GM18508 (cell line): ENCODE data around the gene CDHR4.
"Not testable (repeated sequence)": the region's sequence is repeated elsewhere in the genome, so short reads cannot be mapped to it uniquely, and the experiment has no call there.

Source experiments
- ATAC-seq: cut with Tn5 transposase; IDR thresholded peaks from one replicate; pipeline ENCODE4 v1.9.1; 2021; ENCODE audit warnings: moderate number of reproducible peaks; ENCODE audit not compliant: insufficient read depth, unreplicated experiment

The CDHR4 gene

GRCh38 chr3:49782277-49782676, 17.4 kb downstream of the CDHR4 start:
- not testable (repeated sequence) for ATAC-seq

- no peak for ATAC-seq
Observed at GRCh38 chr3:49781415-49782199, 18.1 kb downstream of the CDHR4 start.

GRCh38 chr3:49780975-49781365, 18.7 kb downstream of the CDHR4 start:
- not testable (repeated sequence) for ATAC-seq

- ATAC-seq = no peak
Observed at GRCh38 chr3:49780080-49780974, 19.3 kb downstream of the CDHR4 start.

- ATAC-seq = no peak
Observed at GRCh38 chr3:49779358-49780079, 20.2 kb downstream of the CDHR4 start.

- not testable (repeated sequence) for ATAC-seq
Observed at GRCh38 chr3:49776101-49776500, 23.6 kb downstream of the CDHR4 start.

- no peak for ATAC-seq
Observed at GRCh38 chr3:49775538-49775937, 24.1 kb downstream of the CDHR4 start.

- ATAC-seq = no peak
Observed at GRCh38 chr3:49772703-49773102, 27.0 kb downstream of the CDHR4 start.

- ATAC-seq = no peak
Observed at GRCh38 chr3:49771340-49771938, 28.2 kb downstream of the CDHR4 start.

- no peak for ATAC-seq
Observed at GRCh38 chr3:49769926-49770325, 29.7 kb downstream of the CDHR4 start.

GRCh38 chr3:49769286-49769915, 30.3 kb downstream of the CDHR4 start:
- ATAC-seq = no peak

GRCh38 chr3:49763981-49764380, 35.7 kb downstream of the CDHR4 start:
- ATAC-seq = no peak

- no peak for ATAC-seq
Observed at GRCh38 chr3:49761661-49762060, 38.0 kb downstream of the CDHR4 start.

- ATAC-seq = no peak
Observed at GRCh38 chr3:49759226-49759625, 40.4 kb downstream of the CDHR4 start.

GRCh38 chr3:49757197-49757596, 42.5 kb downstream of the CDHR4 start:
- ATAC-seq = no peak

GRCh38 chr3:49756036-49756435, 43.6 kb downstream of the CDHR4 start:
- no peak for ATAC-seq

GRCh38 chr3:49754536-49754935, 45.1 kb downstream of the CDHR4 start:
- ATAC-seq = no peak

- no peak for ATAC-seq
Observed at GRCh38 chr3:49751501-49751900, 48.2 kb downstream of the CDHR4 start.

GRCh38 chr3:49750056-49750455, 49.6 kb downstream of the CDHR4 start:
- no peak for ATAC-seq

GRCh38 chr3:49748874-49749273, 50.8 kb downstream of the CDHR4 start:
- ATAC-seq = not testable (repeated sequence)
